ENCODE results near the gene CAMSAP1.

The CAMSAP1 gene

DNA sequence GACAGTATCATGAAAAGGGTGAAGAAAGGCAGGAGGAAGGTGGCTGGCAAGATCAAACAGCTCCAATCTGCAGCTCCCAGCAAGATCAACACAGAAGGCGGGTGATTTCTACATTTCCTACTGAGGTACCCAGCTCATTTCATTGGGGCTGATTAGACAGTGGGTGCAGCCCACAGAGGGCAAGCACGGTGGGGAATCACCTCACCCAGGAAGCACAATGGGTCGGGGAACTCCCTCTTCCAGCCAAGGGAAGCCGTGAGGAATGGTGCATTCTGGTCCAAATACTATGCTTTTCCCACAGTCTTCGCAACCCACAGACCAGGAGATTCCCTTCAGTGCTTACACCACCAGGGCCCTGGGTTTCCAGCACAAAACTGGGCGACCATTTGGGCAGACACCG lies 66.8 kb downstream of the CAMSAP1 start:
- DNase-seq (ENCODE audit: low spot score) (no peak), FAIRE-seq (no peak)

DNA sequence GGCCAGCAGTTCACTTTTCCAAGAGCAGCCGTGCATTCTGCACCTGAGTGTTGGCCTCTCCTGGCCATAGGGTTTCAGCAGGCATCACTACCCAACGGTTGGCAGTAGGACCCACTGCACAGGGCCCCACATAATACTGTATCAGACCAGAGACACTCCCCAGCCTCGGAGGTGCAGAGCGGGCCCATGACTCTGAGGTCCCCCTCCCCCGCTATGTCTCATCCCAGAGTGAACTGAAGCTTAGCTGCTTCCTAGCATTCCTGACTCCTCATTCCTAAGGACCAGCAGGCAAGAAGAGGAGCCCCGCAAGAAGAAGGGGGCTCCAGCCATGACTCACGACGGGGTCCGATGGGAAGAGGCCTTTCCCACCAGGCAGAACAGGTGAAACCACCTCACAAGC lies 67.2 kb downstream of the CAMSAP1 start:
- FAIRE-seq (no peak), DNase-seq (ENCODE audit: low spot score) (no peak)

DNA sequence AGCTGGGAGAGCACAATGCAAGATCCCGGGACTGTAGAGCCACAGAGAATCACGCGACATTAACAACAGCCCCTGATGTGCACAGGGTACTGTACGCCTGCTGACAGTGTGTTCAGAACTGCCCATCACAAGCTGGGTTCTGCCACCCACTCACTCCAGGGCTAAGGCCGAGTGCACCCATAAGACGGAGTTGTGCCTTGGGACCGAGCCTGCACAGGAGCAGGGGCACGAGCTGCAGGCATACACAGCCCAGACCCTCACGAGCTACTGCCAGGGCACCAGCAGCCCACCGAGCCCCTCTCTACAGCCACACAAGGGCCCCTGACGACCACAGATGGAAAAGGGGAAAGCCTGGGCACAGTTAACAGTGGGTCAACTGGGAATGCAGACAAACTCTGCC lies 67.8 kb downstream of the CAMSAP1 start:
- DNase-seq (ENCODE audit: low spot score) (no peak), FAIRE-seq (no peak)

DNA sequence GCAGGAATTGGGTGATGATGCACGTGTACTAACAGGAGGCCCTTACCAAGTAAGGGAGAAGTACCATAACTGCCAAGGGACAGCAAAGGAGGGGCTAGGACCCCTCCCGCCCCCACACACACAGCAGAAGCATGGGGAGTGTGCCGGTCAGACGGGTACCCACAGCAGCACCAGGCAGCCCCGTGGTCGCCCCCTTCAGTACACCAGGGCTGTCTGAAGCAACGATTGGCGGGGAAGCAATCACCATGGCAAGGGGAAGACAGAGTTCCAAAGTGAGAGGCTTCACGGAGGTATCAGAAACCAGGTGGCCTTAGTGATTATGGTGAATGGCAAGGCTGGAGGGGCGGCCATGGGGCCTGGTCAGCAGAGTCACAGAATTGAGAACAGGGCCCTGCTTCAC lies 72.2 kb downstream of the CAMSAP1 start:
- DNase-seq (ENCODE audit: low spot score): no peak
- no peak for FAIRE-seq

DNA sequence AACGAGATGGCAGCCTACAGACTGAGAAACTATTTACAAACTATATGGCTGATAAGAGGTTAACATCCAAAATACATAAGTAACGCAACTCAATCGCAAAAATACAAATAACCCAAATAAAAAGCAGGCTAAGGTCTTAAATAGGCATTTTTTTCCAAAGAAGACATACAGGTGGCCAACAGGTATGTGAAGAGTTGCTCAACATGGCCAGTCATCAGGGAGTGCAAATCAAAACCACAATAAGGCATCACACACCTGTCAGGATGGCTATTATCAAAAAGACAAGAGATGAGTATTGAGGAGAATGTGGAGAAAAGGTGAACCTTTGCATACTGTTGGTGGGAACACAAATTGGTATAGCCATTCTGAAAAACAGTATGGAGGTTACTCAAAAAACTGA lies 73.5 kb downstream of the CAMSAP1 start:
- FAIRE-seq: no peak
- DNase-seq (ENCODE audit: low spot score): no peak

DNA sequence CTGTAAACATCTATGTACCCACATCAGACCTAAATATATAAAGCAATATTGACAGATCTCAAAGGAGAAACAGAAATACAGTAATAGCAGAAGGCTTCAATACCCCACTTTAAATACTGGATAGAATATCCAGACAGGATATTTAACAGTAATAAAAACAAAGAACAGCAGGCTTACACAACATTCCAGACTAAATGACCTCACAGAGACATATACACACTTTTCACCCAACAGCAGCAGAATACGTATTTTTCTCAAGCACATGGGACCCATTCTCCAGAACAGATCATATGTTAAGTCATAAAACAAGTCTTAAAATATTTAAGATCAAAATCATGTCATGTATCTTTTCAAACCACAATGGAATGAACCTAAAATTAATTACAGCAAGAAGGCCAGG lies 76.8 kb downstream of the CAMSAP1 start:
- FAIRE-seq (no peak), DNase-seq (ENCODE audit: low spot score) (no peak)

DNA sequence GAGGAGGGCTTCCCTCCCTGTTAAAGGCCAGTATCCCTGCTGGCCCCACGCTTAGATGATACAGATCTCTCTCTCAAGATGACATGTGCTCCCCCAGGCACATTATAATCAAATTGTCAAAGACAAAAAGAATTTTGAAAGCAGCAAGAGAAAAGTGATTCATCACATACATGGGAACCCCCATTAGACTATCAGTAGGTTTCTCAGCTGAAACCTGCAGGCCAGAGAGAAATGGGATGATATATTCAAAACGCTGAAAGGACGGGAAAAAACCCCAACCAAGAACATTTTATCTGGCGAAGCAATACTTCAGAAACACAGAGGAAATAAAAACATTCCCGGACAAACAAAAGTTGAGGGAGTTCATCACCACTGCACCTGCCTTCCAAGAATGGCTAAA lies 78.7 kb downstream of the CAMSAP1 start:
- DNase-seq (ENCODE audit: low spot score): no peak
- no peak for FAIRE-seq

DNA sequence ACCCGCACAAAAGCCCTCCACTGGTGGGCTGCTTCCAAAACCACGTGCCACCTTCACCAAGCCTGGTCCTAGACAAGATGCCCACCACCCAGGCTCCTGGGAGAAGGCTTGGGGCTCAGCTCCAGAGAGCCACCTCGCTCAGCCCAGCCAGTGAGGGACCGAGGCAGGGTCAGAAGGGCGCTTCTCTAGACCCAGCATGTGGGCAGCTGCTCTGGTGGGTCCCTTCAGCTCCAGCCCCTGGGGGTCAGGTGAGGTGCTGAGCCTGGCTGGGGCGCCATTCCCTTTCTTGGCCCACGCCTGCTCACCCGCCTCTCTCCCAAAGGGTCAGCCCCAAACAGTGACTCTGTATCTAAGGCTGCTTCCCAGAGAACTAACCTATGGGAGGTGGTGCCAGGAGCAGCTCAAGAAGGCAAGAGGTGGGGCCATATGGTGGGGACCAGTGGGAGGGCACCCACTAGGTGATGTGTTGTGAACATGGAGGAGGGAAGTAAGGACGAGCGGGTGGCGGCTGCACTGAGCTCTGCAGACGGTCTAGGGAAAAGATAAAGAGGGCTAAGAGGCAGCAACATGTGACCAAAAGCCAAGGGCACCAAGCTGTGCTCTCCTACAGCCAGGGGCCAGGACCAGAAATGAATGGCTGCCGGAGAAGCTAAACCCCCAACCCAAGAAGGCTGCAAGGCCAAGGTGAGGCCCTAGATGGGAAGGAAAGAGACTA lies 79.3 kb downstream of the CAMSAP1 start:
- DNase-seq (ENCODE audit: low spot score) (no peak), FAIRE-seq (no peak)

DNA sequence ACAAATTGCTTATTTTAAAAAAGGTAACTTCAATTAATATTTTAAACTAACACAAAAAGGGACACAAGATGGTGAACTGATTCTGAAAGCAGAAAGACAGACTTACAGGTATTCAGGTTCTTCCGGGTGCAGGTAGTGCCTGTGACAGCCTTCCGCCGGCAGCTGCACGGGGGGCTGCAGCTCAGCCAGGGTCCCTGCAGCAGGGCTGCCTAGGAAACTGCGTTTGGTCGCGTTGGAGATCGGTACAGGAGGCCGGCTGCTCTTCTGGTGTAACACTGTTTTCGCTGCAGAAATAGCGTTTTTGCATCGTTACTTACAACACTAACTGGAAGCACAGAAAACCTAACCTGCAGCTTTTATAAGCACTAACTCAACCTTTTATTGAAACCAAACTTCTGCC lies 80.0 kb downstream of the CAMSAP1 start:
- FAIRE-seq (no peak), DNase-seq (ENCODE audit: low spot score) (no peak)

DNA sequence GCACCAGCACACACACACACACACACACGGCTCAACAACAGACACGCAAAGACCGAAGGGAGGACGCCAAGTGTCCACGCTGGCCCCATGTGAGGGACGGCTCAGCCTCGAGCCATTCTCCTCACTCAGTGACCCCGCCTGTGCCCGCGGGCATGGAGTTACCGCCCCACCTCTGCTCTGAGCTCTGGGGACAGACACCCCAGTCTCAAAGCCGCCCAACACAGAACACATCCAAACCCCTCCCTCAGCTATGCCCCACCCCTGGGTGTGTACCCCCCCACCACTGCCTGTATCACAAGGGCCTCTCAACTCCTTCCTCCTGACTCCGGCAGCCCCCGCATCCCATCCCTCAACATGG lies 81.2 kb downstream of the CAMSAP1 start:
- no peak for DNase-seq (ENCODE audit: low spot score)
- FAIRE-seq: no peak

DNA sequence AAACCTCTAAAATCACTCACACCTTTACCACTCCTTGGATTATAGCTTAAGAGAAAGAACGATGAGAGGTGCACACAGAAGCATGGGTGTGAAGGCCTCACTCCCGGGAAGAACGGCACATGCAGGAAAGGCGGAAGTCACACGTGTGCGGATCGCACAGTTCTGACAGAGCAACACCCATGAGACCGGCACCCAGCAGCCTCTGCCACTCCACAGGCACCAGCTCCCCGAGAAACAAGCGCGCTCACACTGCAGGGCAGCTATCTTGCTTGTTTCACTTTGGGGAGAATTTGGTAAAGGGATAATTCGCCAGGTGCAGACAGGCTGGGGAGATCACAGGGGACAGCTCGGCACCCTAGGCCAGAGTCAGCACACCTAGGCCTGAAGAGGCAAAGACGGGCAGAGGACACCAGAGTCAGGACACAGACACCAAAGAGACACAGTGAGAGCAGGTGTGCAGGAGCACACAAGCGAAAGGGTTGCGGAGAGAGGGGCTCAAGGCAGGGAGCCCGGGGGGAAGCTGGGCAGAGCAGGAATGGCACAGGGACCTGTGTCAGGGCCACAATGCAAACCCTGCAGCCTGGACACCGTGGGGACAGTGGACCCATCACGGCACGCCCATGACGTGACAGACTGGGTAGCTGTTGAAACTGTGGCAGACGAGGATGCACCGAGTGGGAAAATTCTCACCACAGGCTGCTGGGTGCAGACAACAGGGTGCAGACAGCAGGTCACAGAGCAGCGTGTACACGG lies 81.7 kb downstream of the CAMSAP1 start:
- FAIRE-seq: no peak
- no peak for DNase-seq (ENCODE audit: low spot score)

DNA sequence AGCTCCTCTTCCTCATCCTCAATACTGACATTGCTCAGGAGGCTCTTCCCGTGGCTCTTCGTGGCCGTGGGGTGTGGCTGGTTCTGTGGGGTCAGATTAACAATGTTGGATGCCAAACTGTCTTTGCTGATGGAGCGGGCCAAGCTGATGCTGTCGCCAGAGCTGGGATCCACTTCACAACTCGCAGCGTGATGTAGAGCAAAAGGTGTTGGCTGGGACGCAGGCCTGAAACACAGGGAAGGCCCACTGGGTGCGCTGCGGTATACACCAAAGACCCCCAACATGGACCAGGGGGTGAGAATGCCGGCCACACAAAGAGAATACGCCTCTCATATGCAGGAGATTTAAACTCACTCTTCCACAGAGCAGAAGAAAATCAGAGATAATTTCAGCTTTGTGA lies 84.3 kb downstream of the CAMSAP1 start:
- no peak for FAIRE-seq

DNA sequence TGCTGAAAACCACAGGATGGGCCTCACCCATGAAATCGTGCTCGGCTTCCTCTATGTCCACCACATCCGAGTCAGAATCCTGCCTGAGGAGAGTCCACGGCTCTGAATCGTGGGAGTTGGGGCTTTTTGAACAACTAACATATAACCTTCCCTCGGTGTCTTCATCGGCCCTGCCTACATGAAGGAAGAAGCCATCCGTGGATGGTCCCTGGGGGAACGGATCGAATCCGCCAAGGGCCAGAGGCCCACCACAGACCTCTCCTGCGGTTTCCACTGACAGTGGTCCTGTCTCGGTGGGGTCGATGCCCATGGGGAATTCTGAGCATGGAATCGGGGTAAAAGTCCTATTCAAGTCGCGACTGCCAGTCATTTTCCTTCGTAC lies 85.0 kb downstream of the CAMSAP1 start:
- FAIRE-seq (no peak), DNase-seq (ENCODE audit: low spot score) (no peak)

More for the DNA sequence above, 84.3 kb downstream of the CAMSAP1 start:
- DNase-seq (ENCODE audit: low spot score): no peak

DNA sequence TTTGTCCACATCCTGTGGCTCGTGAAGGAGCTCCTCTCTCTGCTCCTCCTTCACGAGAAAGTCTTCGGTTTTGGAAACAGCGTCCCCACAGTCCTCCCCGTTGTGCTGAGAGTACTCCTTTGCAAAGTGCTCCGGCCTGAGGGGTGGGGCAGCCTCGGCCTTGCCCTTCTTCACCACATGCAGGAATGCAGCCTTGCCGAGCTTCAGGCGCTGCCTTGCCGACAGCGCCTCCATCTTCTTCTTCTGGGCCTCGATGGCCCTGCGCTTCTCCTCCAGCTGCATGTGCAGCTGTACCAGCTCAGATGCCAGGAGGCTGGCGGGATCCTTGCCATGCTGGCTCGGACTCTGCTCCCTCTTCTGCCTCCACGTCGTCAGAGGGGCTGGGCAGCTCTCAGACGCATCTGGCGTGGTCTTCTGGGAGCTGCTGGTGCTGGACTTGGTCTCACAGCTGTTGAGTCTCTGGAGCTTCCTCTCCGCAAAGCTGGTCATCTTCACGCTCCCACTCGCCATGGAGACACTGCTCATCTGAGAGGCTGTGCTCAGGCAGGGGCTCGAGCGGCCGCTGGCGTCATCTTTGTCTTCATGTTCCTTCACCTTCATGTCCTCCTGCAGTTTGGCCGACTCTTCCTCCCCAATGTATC lies 85.5 kb downstream of the CAMSAP1 start:
- DNase-seq (ENCODE audit: low spot score): no peak
- FAIRE-seq: no peak

DNA sequence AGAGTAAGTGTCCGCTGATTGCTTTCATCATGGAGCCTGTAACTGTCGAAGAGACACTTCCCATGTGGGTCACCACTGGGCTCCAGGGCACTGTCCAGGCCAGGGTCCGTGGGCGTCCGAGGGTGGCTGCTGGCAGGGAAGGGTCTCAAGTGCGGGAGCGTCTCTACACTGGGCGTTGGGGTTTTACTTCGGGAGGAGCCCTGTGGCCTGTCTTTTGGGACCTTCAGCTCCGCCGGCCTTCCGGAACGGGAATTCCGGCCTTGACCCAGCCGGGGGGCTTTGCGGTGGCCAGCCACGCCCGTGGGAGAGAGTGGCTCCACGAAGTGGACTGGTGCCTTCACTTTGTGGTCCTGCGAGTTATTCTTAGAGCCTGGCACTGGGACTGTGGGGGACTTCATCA lies 86.2 kb downstream of the CAMSAP1 start:
- FAIRE-seq (no peak), DNase-seq (ENCODE audit: low spot score) (no peak)

DNA sequence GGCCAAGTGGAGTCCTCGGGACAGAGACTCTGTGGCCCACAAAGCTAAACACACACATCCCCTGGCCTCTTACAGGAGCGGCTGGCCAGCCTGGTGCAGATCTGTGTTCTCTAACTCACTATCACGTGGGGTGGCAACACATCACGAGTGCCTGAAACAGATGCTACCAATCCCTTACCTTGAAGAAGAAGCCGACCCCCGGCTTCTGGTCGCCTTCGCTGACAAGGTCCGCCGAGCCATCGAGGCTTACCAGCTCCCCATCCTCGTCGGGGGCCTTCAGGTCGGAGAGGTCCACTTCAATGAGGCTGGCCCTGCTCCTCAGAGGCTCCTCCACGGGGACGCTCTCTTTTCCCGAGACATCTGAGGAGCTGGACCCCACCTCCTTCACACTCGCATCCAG lies 86.7 kb downstream of the CAMSAP1 start:
- DNase-seq (ENCODE audit: low spot score) (no peak), FAIRE-seq (no peak)

DNA sequence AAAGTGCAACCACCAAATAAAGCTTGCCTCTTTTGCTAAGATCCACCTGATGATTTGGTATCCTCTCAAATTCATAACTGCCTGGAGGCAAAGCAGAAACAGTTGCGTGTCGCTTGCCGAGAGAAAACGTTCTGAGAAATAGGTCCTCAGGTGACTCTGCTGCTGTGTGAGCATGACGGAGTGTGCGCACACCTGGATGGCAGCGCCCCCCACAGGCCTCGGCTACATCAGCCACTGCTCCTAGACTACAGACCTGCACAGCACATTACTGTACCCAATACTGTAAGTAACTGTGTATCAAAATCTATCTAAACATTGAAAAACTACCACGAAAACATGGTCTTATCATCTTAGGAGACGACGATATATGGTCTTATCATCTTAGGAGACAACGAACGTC lies 87.4 kb downstream of the CAMSAP1 start:
- FAIRE-seq (no peak), DNase-seq (ENCODE audit: low spot score) (no peak)

DNA sequence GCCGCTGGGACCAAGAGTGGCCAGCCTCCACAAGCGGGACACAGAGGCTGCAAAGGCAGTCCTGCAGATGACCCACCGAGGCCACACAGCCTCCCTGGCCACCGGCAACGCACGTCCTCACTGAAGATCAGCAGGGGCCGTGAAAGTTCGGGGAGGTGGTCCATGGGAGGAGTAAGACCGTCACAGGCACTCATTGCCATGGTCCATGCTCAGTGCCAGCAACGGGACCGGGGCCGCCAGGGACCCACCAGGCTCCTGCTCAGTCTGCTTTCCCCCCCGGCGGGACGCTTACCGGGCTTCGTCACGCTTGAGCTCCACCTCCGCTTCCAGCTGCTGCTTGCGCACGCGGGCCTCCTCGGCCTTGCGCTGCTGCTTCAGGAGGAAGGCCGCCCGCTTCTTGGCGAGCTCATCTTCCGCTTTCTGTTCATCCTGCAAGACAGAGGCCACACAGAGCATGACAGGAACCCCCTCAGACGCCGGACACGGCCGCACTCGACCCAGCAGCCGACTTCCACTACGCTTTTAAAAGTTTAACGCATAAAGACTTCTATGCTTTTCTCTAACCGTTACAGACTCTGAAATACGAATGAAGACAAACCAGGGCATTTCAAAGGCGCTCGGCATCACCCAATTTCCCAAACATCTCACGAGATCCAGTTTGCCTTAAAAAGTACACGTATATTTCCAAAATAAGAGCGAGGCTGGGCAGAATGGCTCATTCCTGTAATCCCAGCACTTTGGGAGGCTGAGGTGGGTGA lies 88.4 kb downstream of the CAMSAP1 start:
- FAIRE-seq (no peak), DNase-seq (ENCODE audit: low spot score) (no peak)

DNA sequence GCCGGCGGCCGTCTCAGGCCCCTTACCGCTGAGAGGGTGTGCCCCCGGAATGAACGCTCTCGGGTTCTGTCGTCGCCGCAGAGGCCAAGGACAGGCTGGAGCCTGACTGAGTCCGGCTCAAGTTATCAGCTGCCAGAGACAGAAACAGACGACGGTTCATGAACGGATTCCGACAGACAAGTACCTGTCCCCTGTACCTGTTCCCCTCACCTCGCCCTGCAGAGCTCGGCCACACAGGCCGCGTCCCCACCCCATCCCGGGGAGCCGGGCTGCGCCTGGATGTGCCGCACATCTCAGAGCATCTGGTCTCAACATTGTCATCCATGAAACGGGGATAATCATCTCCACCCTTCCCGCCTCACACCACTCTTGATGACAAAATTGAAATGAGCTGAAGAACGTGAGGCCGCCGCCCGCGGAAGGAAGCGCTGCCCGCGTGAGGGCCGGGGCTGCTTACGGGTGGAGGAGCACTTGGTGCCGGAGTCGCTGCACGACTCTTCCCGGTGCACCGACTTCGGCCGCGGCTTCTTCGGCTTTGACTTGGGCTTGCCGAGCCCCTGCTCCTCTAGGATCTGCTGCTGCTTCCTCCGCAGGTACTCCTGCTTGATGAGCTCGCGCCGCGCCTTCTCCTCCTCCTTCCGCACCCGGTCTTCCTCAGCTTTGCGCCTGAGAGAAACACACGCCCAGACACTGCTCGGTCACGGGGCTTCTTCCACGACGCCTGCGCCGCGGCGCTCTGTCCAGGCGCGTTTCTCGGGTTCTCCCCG lies 89.2 kb downstream of the CAMSAP1 start:
- DNase-seq (ENCODE audit: low spot score) (no peak), FAIRE-seq (no peak)

DNA sequence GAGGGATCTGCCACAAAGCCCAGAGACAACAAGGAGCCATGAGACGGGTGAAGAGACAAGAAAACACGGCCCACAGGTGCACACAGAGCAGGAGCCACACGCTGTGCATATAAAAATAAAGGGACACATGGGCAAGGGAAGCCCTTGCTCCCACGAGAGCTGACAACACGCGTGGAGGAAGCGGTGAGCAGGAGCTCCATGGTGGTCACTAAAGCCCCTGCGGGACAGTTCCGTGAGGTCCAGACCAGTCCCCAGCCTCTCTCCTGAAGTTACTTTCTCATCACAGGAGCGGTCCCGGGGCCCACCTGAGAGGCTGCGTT lies 90.7 kb downstream of the CAMSAP1 start:
- DNase-seq (ENCODE audit: low spot score): no peak
- FAIRE-seq: no peak

DNA sequence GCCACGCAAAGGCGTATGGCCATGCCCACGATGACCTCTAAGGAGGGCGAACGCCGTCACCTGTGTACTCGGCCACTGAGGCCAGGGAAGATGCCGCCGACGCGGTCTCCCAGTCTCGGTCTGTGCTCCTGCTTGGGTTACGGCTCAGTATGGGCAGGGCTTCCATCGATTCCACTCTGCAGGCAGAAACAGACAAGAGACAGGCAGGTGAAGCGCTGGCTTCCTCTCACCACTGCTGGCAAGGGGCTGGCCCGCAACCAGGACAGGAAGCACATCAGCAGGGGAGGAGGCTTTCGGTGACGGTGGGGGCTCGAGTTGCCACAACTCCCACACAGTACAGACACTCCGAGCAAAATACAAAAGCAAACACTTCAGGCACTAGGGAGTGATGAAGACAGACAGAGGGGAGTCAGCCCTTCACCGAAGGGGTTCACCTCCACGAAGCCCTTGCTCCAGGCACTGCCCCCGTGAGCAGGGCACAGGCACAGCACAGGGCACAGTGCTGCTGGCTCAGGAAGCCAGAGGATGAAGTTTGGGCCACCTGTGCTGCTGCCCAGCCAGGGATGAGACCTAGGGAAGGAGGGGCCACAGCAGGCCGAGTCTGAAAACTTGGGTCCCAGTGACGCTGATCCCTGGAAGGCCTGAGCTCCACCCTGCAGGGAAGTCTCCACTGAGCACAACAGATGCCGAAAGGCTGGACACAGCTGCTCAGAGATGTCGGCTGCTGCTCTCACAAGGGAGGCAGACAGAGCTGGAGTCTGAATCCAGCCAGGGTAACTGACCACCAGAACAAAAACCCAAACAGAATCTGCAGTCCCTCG lies 91.3 kb downstream of the CAMSAP1 start:
- DNase-seq (ENCODE audit: low spot score) (no peak), FAIRE-seq (no peak)

All from urothelium cell line (cell line).